ENCODE data around the gene ANO1. TPM values are rescaled to one million over a fixed set of nuclear protein-coding genes. Genes with fewer than 3 reads are reported as not detected.

Gene ANO1
- total RNA-seq, 2 donors from 2014 or later, result 7.3 to 23.1 TPM

DNA sequence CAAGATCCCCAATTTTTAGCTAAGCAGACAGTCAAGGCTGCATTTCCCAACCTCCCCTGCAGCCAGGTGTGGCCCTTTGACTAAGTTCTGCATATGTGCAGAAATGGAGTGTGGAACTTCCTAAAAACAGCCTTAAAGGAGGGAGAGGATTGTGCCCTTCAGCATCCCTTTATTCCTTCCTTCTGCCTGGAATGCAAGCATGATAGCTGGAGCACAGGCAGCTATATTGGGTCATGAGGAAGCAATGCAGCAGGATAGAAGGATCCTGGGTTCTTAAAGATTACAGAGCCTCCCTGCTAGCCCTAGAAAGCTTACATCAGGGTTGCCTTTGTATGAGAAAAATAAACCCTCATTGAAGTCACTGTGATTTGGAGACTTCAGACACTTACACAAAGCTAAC is 154.9 kb downstream of the ANO1 start:
- intact Hi-C loops (cut with DNase I), result no loop called here
- Histone ChIP-seq H3K9me3 (no peaks in the 10 kb centered on the region), H3K36me3 (replicated peaks in 1 of 2; ENCODE audit: insufficient read depth in 1 of 2, low read depth in 2 of 2) (no peaks in the 10 kb centered on the region), H3K27ac (no peak overlapping the region), H3K4me3 (no peak overlapping the region), H3K4me1 (no peaks in the 10 kb centered on the region), H3K27me3 (no peaks in the 10 kb centered on the region)
- no peak for DNase-seq
- ATAC-seq, result no peak
- TF ChIP-seq POLR2A (IDR thresholded peaks at IDR 0.05), result no peak

DNA sequence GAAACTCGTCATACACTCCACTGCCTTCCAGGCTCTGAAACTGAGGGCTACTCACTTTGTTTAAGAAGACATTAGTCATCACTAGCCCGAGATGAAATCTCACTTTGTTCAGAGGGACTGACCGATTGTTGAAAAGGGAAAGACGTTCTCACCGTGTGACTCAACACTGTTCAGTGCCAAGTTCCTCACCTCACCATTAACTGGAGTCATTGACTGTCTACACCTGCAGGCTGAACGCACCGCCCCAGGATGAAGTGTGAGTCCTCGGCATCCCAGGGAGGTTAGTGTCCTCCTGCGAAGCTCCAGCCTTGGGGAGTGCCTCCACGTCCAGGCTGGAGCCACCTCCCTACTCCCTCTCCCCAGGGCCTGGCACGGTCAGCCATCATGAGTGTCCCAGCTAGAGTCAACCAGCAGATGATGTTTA is 155.4 kb downstream of the ANO1 start:
- H3K4me3 ChIP-seq, result no peak overlapping the region
- H3K9me3 ChIP-seq, result no peaks in the 10 kb centered on the region
- ATAC-seq, result peak; percentile 30
- no peaks in the 10 kb centered on the region for H3K36me3 ChIP-seq (replicated peaks in 1 of 2; ENCODE audit: insufficient read depth in 1 of 2, low read depth in 2 of 2)
- TF ChIP-seq POLR2A (IDR thresholded peaks at IDR 0.05), result no peak
- intact Hi-C loops (cut with DNase I), result no loop called here
- H3K4me1 ChIP-seq, result no peaks in the 10 kb centered on the region
- 61 to 72% methylated on average over 6 to 10 of the region's 11 CpGs for WGBS, 2 donors
- no peak for DNase-seq
- no peaks in the 10 kb centered on the region for H3K27me3 ChIP-seq
- H3K27ac ChIP-seq, result no peak overlapping the region

DNA sequence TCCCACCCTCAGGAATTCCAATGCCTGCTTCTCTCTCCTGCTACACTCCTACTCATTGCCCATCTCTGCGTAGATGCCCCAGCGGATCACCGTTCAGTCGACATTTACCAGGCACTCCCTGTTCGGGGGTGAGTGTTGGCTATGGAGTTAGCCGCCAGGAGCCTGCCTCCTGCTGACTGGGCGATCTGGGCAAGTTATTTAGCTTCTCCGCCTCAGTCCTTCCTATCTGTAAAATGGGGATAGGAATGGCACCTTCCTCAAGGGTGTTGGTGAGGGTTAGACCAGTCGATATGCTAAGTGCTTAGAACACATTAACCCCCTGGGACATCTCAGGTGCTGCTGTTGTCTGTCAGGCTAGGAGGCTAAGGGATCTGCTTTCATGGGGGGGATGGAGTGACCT is 155.8 kb downstream of the ANO1 start:
- intact Hi-C loops (cut with DNase I), result no loop called here
- Histone ChIP-seq H3K27me3 (no peaks in the 10 kb centered on the region), H3K9me3 (no peaks in the 10 kb centered on the region), H3K4me3 (no peak overlapping the region), H3K27ac (no peak overlapping the region), H3K36me3 (replicated peaks in 1 of 2; ENCODE audit: insufficient read depth in 1 of 2, low read depth in 2 of 2) (no peaks in the 10 kb centered on the region), H3K4me1 (no peaks in the 10 kb centered on the region)
- ATAC-seq (no peak), DNase-seq (no peak)
- TF ChIP-seq POLR2A (IDR thresholded peaks at IDR 0.05), result no peak
- TF ChIP-seq, protein P1, sequence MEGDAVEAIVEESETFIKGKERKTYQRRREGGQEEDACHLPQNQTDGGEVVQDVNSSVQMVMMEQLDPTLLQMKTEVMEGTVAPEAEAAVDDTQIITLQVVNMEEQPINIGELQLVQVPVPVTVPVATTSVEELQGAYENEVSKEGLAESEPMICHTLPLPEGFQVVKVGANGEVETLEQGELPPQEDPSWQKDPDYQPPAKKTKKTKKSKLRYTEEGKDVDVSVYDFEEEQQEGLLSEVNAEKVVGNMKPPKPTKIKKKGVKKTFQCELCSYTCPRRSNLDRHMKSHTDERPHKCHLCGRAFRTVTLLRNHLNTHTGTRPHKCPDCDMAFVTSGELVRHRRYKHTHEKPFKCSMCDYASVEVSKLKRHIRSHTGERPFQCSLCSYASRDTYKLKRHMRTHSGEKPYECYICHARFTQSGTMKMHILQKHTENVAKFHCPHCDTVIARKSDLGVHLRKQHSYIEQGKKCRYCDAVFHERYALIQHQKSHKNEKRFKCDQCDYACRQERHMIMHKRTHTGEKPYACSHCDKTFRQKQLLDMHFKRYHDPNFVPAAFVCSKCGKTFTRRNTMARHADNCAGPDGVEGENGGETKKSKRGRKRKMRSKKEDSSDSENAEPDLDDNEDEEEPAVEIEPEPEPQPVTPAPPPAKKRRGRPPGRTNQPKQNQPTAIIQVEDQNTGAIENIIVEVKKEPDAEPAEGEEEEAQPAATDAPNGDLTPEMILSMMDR (IDR thresholded peaks at IDR 0.05), result no peak
- WGBS, 2 donors, result 80 to 93% methylated on average over 7 of the region's 9 CpGs

Small RNA genes within 50 kb of the gene (small RNA-seq; reads per million reads assigned to genes)
- gene RNU6-1175P, result not detected

Other genes with a start within 250 kb of the ANO1 start
- 10 to 100 TPM in 1 of 2 donors, 1 to 10 TPM in 1; 9.1 to 14.2 TPM for gene FADD, start 125.0 kb downstream of the ANO1 start, total RNA-seq
- gene PPFIA1, start 192.4 kb downstream of the ANO1 start, total RNA-seq, result 10 to 100 TPM; 22.1 to 29.3 TPM